SHP77 (cell line): ENCODE measurements around the gene SFXN1.

Experiments used
- DNase-seq, 2 experiments: peaks; one replicate each; lab custom pipeline; 2025; lab: John Stamatoyannopoulos, UW

Gene SFXN1

GRCh38 chr5:175541264-175541663 is 62.9 kb downstream of the SFXN1 start:
- no peak for DNase-seq

DNA sequence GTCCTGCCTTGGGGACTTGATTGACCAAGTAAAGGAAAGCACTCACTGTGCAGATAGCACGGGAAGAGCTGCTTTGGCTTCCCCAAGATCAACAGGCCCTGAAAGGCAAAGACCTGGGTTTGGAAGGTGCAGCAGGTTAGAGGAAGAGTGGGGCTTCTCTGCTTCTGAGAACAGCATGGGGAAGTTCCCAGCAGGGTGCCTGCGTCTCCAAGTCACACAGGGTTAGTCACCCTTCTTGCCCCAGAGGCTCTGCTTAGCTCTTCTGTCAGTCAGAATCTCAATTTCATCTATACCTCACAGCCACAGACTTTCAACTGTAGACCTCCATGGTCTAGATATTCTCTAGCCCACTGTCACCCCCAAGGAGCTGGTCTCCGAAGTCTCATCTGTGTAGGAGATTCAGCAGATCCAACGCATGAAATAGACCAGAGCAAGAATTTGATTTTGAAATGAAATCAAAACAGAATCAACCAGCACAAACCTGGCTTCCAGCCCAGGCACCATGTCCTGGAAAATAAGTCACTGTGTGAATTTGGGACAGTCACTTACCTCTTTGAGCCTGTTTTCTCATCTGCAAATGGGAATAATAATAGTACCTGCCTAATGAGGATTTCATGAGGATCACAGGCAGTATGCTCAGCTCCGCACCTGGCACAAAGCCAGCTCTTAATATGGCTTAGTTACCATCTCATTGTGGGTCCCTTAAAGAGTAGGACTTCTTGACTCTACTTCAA is 64.0 kb downstream of the SFXN1 start:
- no peak for DNase-seq

- DNase-seq: no peak
Measured at GRCh38 chr5:175542966-175543235, 64.5 kb downstream of the SFXN1 start.

- DNase-seq: no peak
Measured at GRCh38 chr5:175544108-175544511, 65.8 kb downstream of the SFXN1 start.

DNA sequence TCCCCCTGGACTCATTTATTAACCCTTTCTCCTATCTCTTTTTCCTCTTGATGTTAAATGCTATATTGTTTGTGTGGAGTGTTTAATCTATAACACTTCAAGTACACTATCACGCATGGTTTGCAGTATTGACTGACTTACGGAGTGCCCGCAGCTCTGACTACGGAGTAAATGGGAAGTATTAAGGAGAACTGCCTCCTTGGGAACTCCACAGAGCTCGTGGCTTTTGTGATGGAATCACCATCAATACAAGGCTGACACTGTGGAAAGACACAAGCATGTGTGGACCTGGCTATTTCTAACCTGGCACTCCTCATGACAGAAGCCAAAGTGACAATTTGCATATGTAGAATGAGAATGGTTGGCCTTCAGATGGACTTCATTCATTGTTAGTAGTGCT is 66.2 kb downstream of the SFXN1 start:
- no peak for DNase-seq

DNA sequence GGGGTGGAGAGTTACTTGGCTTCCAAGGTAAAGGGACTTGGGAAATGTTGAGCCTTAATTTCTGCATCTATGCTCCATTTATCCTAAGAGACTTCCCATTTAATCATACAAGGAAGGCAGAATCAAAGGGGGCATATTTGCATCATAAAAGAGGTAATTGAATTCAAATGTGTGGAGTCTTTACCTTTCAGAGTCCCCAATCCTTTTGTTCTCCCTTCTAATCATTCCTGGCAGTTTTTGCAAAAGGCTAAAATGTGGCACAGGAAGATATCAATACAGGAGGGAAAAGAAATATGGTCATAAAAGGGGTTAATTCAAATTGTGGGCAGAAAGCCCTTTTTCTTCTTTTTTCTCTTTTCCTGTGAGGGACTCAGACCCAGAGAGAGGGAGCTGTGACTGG is 69.5 kb downstream of the SFXN1 start:
- no peak for DNase-seq

GRCh38 chr5:175548626-175549311 is 70.4 kb downstream of the SFXN1 start:
- no peak for DNase-seq

GRCh38 chr5:175550055-175550805 is 71.9 kb downstream of the SFXN1 start:
- DNase-seq: no peak

DNA sequence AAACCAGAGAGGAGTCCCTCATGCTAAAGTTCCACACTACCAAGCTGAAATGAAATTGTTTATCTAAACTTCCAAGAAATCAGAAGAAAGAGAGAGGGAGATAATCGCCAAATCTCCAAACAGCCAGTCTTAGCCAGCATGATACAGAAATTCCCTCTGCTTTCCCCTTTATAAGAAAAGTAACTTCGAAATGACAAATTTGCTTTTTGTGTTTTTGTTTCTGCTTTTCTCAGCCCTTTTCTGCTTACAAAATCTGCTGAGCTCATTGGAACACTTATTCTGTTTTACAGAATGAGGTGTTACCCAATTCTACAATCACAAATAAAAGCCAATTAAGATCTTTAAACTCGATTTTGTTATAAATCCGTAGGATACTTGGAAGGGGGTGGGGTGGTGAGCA is 72.9 kb downstream of the SFXN1 start:
- DNase-seq: no peak

DNA sequence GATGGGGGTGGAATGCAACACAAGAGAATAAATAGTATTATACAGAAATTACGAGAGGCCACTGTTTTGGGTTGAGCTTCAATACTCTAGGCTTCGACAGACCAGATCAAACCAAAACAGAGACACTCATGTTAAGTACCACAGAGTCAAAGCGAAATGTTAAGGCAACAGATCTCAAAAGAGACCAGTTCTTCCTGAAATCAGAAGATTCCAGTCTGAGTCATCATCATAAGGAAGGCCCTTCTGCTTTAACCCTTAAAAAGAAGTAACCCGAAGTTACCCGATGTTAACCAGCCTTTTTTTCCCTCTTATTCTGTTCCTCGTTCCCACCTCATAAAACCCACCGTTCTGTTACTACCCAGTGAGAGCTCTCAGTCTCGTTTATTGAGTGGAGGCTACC is 75.9 kb downstream of the SFXN1 start:
- DNase-seq: no peak

GRCh38 chr5:175555168-175555785 is 76.9 kb downstream of the SFXN1 start:
- DNase-seq: no peak

- no peak for DNase-seq
Measured at GRCh38 chr5:175556794-175557193, 78.4 kb downstream of the SFXN1 start.

DNA sequence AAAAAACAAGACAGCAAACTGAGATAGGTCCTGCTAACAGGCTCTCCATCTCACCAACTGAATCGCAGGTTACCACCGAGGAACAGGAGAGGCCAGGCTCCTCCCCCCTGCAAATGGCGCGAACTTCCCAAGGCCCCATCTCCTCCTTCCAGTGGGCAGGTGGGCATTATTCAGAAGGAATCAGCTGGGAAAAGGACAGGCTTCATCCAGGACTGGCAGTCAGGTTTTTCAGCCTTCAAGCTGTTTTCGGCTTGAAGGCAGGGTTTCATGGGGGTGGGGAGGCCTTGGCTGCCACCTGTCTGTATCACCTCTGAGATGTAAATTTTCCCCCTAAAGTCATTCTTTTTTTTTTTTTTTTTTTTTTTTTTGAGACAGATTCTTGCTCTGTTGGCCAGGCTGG is 79.4 kb downstream of the SFXN1 start:
- DNase-seq: no peak

GRCh38 chr5:175558801-175559480 is 80.6 kb downstream of the SFXN1 start:
- DNase-seq: no peak

DNA sequence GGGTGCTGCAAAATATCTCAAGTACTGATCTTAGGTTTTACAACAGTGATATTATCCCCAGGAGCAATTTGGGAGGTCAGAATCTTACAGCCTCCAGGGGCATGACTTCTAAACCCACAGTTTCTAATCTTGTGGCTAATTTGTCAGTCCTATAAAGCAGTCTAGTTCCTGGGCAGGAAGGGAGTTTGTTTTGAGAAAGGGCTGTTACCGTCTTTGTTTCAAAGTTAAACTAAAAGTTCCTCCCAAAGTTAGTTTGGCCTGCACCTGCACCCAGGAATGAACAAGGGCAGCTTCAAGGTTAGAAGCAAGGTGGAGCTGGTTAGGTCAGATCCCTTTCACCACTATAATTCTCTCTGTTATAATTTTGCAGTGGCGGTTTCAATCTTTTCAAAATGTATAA is 81.7 kb downstream of the SFXN1 start:
- DNase-seq: no peak

GRCh38 chr5:175561085-175561484 is 82.7 kb downstream of the SFXN1 start:
- DNase-seq: no peak

DNA sequence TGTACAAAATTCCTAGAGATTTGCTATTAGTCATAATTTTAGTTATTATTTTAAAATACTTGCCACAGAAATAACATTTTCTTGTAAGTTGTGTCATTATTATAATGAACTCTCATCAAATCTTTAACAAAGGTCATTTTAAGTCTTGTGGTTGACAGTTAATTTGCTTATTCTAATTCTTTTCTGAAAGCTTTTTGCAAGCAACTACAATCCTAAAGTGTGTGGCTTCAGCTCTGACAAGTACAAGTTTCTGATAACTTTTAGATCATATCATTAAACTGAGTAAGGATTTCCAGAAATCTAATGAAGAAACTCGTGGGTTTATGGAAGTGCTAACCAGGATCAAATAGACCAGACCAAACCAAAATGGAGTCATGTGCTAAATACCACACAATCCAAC is 86.4 kb downstream of the SFXN1 start:
- no peak for DNase-seq

DNA sequence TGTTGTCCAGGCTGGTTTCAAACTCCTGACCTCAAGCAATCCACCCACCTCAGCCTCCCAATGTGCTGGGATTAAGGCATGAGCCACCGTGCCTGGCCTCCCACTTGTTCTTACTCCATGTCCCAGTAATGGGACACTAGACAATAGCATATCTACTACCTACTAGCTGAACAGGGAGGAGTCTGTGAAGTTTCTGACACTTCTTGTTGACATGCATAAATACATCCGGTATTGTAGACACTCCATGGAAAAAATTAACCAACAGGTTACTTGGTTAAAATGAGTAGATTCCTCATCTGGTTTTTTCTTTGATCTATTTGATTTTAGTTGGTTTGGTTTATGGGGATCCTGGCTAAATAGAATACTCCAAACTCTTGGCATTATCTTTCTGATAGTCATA is 88.3 kb downstream of the SFXN1 start:
- DNase-seq: no peak

GRCh38 chr5:175567954-175568353 is 89.6 kb downstream of the SFXN1 start:
- DNase-seq: no peak

- DNase-seq: no peak
Measured at GRCh38 chr5:175569701-175570100, 91.3 kb downstream of the SFXN1 start.

- DNase-seq: no peak
Measured at GRCh38 chr5:175572886-175573285, 94.5 kb downstream of the SFXN1 start.
